B cell (primary cell): Measurements from ENCODE around the gene SERPINB1.

Source experiments
- EZH2 ChIP-seq: IDR thresholded peaks from 2 replicates; pipeline ENCODE4 v1.6.1; 2012; ENCODE audit warnings: borderline replicate concordance, low read depth, mild to moderate bottlenecking, moderate library complexity, low read length; ENCODE audit not compliant: insufficient read depth, poor library complexity, severe bottlenecking
- TF ChIP-seq, protein P1 (sequence below): fragments of 200-600 bp; IDR thresholded peaks from one replicate; pipeline ENCODE4 v1.8.0; 2022; ENCODE audit warnings: antibody characterized with exemption, mild to moderate bottlenecking

DNA sequence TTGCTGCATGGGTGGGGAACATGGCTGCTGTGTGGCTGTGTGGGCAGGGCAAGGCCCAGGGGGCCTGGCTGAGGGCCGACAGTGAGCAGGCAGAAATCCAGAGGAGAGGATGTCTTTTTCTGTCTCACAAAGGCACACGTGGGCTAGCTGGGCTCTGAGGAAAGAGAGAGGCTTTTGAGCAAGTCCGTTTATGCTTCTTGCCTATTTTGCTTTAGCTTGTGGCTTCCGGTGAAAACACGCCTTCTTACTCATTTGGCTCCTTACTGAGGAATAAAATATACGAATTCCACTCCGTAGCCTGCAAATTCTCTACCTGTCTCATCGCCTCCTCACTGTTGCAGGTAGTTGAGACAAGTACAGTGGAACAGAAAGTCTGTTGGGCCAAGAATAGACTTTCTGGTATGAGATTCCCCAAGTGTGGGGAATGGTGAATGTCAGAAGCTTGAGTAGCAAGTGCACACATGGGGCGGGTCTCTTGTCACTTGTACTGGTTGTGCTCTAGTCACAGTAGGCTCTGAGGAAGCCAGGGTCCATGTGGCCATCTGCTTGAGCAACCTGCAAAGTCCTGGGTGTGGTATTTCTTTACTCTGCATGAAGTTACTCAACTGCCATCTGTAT, 48.0 kb downstream of the SERPINB1 start:
- TF ChIP-seq, protein P1, sequence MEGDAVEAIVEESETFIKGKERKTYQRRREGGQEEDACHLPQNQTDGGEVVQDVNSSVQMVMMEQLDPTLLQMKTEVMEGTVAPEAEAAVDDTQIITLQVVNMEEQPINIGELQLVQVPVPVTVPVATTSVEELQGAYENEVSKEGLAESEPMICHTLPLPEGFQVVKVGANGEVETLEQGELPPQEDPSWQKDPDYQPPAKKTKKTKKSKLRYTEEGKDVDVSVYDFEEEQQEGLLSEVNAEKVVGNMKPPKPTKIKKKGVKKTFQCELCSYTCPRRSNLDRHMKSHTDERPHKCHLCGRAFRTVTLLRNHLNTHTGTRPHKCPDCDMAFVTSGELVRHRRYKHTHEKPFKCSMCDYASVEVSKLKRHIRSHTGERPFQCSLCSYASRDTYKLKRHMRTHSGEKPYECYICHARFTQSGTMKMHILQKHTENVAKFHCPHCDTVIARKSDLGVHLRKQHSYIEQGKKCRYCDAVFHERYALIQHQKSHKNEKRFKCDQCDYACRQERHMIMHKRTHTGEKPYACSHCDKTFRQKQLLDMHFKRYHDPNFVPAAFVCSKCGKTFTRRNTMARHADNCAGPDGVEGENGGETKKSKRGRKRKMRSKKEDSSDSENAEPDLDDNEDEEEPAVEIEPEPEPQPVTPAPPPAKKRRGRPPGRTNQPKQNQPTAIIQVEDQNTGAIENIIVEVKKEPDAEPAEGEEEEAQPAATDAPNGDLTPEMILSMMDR = no peak
- TF ChIP-seq EZH2 = no peak
